HCT116 (cell line): ENCODE results near the gene TBC1D13. TPM values are rescaled to one million over a fixed set of nuclear protein-coding genes. Genes with fewer than 3 reads are reported as not detected.
A peak's percentile ranks its signal among the peaks of the same experiment; 100 is the strongest.

ENCODE experiments used
- ATAC-seq: fragments of 200-7000 bp; cut with Tn5 transposase; 2 replicates; pipeline ENCODE4 v1.9.1; 2020; ENCODE audit warnings: mild to moderate bottlenecking, moderate library complexity
- BruUV-seq: library from RNA; stranded (reverse); fragments of 400-500 nt; replicated peaks from 2 replicates; lab custom pipeline; 2021; lab: Mats Ljungman, UMichigan
- CTCF ChIA-PET: fragments of 300-600 bp; sonication (Branson Sonifier 250); formaldehyde crosslinking; loops from one replicate; lab custom pipeline; 2021; ENCODE audit warnings: antibody characterized with exemption; lab: Charles Lee
- POLR2A ChIA-PET: fragments of 300-600, 350-600 bp; sonication (Branson Sonifier 250); formaldehyde crosslinking; loops from one replicate; lab custom pipeline; 2021; ENCODE audit warnings: antibody characterized with exemption; lab: Charles Lee
- RAD21 ChIA-PET, 2 experiments: fragments of 300-600 bp; sonication (Branson Sonifier 250); formaldehyde crosslinking; loops; one replicate each; lab custom pipeline; 2023; ENCODE audit warnings: low total read pairs in 2 of 2; ENCODE audit not compliant: uncharacterized antibody in 2 of 2, unreplicated experiment in 2 of 2, low non-redundant PET in 1 of 2; lab: Charles Lee
- DNase-seq: peaks from one replicate; pipeline ENCODE4 v3.0.0-alpha.2; 2010; ENCODE audit warnings: low read depth, low spot score
- H2AFZ ChIP-seq: fragments of 200-600 bp; shearing (Covaris generic), sonication (generic); 2 replicates; pipeline ENCODE4 v1.6.1; 2017; ENCODE audit warnings: low read depth, mixed run types, mixed read lengths, antibody characterized with exemption, low read length; ENCODE audit not compliant: poor library complexity, severe bottlenecking
- H3K27ac ChIP-seq: 2 replicates; pipeline ENCODE4 v1.5.1; 2012; ENCODE audit warnings: low read depth, low read length
- H3K27me3 ChIP-seq: fragments of 200-600 bp; sonication (generic); 2 replicates; pipeline ENCODE4 v1.6.1; 2016; ENCODE audit warnings: mixed run types, low read length, mixed read lengths; ENCODE audit not compliant: insufficient read depth
- H3K36me3 ChIP-seq, 2 experiments: fragments of 200-500 bp in 1 of 2; fragments of 200-600 bp in 1 of 2; sonication (Bioruptor generic) in 1 of 2; sonication (generic) in 1 of 2; 2 replicates each; pipeline versions ENCODE4 v1.5.1 to v1.6.1; 2014 to 2016; ENCODE audit warnings: low read length in 2 of 2, inconsistent platforms in 1 of 2, mixed read lengths in 1 of 2, mixed run types in 1 of 2; ENCODE audit not compliant: insufficient read depth in 2 of 2, control insufficient read depth in 1 of 2
- H3K4me1 ChIP-seq, 2 experiments: fragments of 200-600 bp in 1 of 2; sonication (generic) in 1 of 2; 2 replicates each; pipeline versions ENCODE4 v1.5.1 to v1.6.1; 2012 to 2017; ENCODE audit warnings: low read length in 2 of 2, inconsistent platforms in 1 of 2, mild to moderate bottlenecking in 1 of 2, mixed read lengths in 1 of 2, mixed run types in 1 of 2, moderate library complexity in 1 of 2; ENCODE audit not compliant: insufficient read depth in 2 of 2, control insufficient read depth in 1 of 2
- H3K4me2 ChIP-seq: fragments of 200-600 bp; sonication (generic); 2 replicates; pipeline ENCODE4 v1.6.1; 2017; ENCODE audit warnings: mixed run types, low read length, mixed read lengths
- H3K4me3 ChIP-seq, 2 experiments: fragments of 200-600 bp in 1 of 2; sonication (generic) in 1 of 2; replicated peaks in 1 of 2; 2 replicates each; pipeline ENCODE4 v1.5.1; 2011 to 2016; ENCODE audit warnings: low read length in 2 of 2, control low read depth in 1 of 2, low read depth in 1 of 2, mild to moderate bottlenecking in 1 of 2, mixed read lengths in 1 of 2, mixed run types in 1 of 2
- H3K79me2 ChIP-seq: fragments of 200-600 bp; sonication (generic); 2 replicates; pipeline ENCODE4 v1.6.1; 2017; ENCODE audit warnings: mild to moderate bottlenecking, mixed run types, low read length, moderate library complexity, mixed read lengths; ENCODE audit not compliant: insufficient read depth
- H3K9ac ChIP-seq: fragments of 200-600 bp; sonication (generic); 2 replicates; pipeline ENCODE4 v1.6.1; 2016; ENCODE audit warnings: low read length, mixed read lengths
- H3K9me2 ChIP-seq: fragments of 200-600 bp; sonication (generic), shearing (Covaris generic); 2 replicates; pipeline ENCODE4 v1.6.1; 2017; ENCODE audit warnings: mixed run types, mild to moderate bottlenecking, moderate library complexity; ENCODE audit not compliant: insufficient read depth
- H3K9me3 ChIP-seq, 2 experiments: fragments of 200-500 bp in 1 of 2; fragments of 200-600 bp in 1 of 2; sonication (Bioruptor generic) in 1 of 2; sonication (generic) in 1 of 2; 2 replicates each; pipeline ENCODE4 v1.6.1; 2014 to 2017; ENCODE audit warnings: low read length in 2 of 2, mixed read lengths in 2 of 2, inconsistent platforms in 1 of 2, low read depth in 1 of 2, mild to moderate bottlenecking in 1 of 2, mixed run types in 1 of 2, moderate library complexity in 1 of 2; ENCODE audit not compliant: control insufficient read depth in 1 of 2, insufficient read depth in 1 of 2
- H4K20me1 ChIP-seq: fragments of 200-600 bp; sonication (generic), shearing (Covaris generic); 2 replicates; pipeline ENCODE4 v1.6.1; 2017; ENCODE audit warnings: mixed run types, mild to moderate bottlenecking, moderate library complexity; ENCODE audit not compliant: insufficient read depth
- ATF3 ChIP-seq: IDR thresholded peaks from 2 replicates; pipeline ENCODE4 v1.6.1; 2012
- CEBPB ChIP-seq: IDR thresholded peaks from 2 replicates; pipeline ENCODE4 v1.6.1; 2012; ENCODE audit warnings: low read depth
- CTCF ChIP-seq, 3 experiments: fragments of 200-600 bp in 1 of 3; sonication (generic) in 1 of 3; IDR thresholded peaks in 2 of 3; conservative IDR thresholded peaks in 1 of 3; 2 replicates each; pipeline ENCODE4 v1.5.1; 2012 to 2017; ENCODE audit warnings: low read depth in 2 of 3, low read length in 2 of 3, antibody characterized with exemption in 1 of 3, borderline replicate concordance in 1 of 3, control low read depth in 1 of 3, mild to moderate bottlenecking in 1 of 3, mixed read lengths in 1 of 3, mixed run types in 1 of 3, moderate library complexity in 1 of 3; ENCODE audit not compliant: insufficient read depth in 1 of 3
- EGR1 ChIP-seq: IDR thresholded peaks from 2 replicates; pipeline ENCODE4 v1.6.1; 2012; ENCODE audit warnings: low read depth
- ELF1 ChIP-seq: IDR thresholded peaks from 2 replicates; pipeline ENCODE4 v1.6.1; 2012; ENCODE audit warnings: low read depth, borderline replicate concordance
- EZH2 ChIP-seq: fragments of 200-600 bp; sonication (generic); IDR thresholded peaks from 2 replicates; pipeline ENCODE4 v1.6.1; 2017; ENCODE audit warnings: antibody characterized with exemption, mixed run types
- EZH2phosphoT487 ChIP-seq: fragments of 200-600 bp; IDR thresholded peaks from 2 replicates; pipeline ENCODE4 v1.6.1; 2018; ENCODE audit warnings: antibody characterized with exemption, borderline replicate concordance
- FOSL1 ChIP-seq: IDR thresholded peaks from 2 replicates; pipeline ENCODE4 v1.6.1; 2012; ENCODE audit warnings: low read depth
- POLR2A ChIP-seq: IDR thresholded peaks from 2 replicates; pipeline ENCODE4 v1.7.0; 2011; ENCODE audit warnings: borderline replicate concordance; ENCODE audit not compliant: insufficient read depth, insufficient read length; ENCODE audit errors: extremely low read depth
- POLR2AphosphoS5 ChIP-seq: IDR thresholded peaks from 2 replicates; pipeline ENCODE4 v1.6.1; 2011; ENCODE audit warnings: mild to moderate bottlenecking, low read depth, low read length, moderate library complexity
- RAD21 ChIP-seq: IDR thresholded peaks from 2 replicates; pipeline ENCODE4 v1.6.1; 2012; ENCODE audit warnings: low read depth, mild to moderate bottlenecking
- REST ChIP-seq: IDR thresholded peaks from 2 replicates; pipeline ENCODE4 v1.6.1; 2012; ENCODE audit warnings: low read depth
- SIN3A ChIP-seq: IDR thresholded peaks from 2 replicates; pipeline ENCODE4 v1.6.1; 2012; ENCODE audit warnings: low read depth
- SP1 ChIP-seq: IDR thresholded peaks from 2 replicates; pipeline ENCODE4 v1.6.1; 2012; ENCODE audit warnings: low read depth
- TCF7L2 ChIP-seq: IDR thresholded peaks from 2 replicates; pipeline ENCODE4 v1.7.0; 2011; ENCODE audit warnings: borderline replicate concordance, inconsistent platforms; ENCODE audit not compliant: insufficient read depth, insufficient read length; ENCODE audit errors: extremely low read depth
- ZBTB33 ChIP-seq: IDR thresholded peaks from 2 replicates; pipeline ENCODE4 v1.6.1; 2011; ENCODE audit warnings: mild to moderate bottlenecking, low read length, moderate library complexity; ENCODE audit not compliant: insufficient replicate concordance; ENCODE audit errors: extremely low read depth
- ZFX ChIP-seq: fragments of 450-650 bp; IDR thresholded peaks from 2 replicates; pipeline ENCODE4 v1.6.1; 2017
- ZNF274 ChIP-seq: fragments of 200-500 bp; sonication (Bioruptor generic); IDR thresholded peaks from 2 replicates; pipeline ENCODE4 v1.6.1; 2014; ENCODE audit warnings: mild to moderate bottlenecking, low read depth, low read length, inconsistent platforms
- intact Hi-C: fragments of 100-400 bp; cut with micrococcal nuclease; formaldehyde crosslinking; loops from 2 replicates; pipeline ENCODE4 v1.10.0; 2022
- total RNA-seq: library from RNA; stranded (reverse); gene quantifications from one replicate; pipeline ENCODE4 v1.2.1, GENCODE V29; 2021; ENCODE audit not compliant: unreplicated experiment

Gene TBC1D13
- total RNA-seq, 1 experiment from 2014 or later = 17.5 TPM

GRCh38 chr9:128771745-128772519, 15.1 kb upstream of the TBC1D13 start, which contains the start of gene ZER1:
Gene ZER1 (minus strand): TSS chr9:128771927. CDS start chr9:128755565, 16,362 bp downstream.
- DNase-seq = peak; percentile 64
- BruUV-seq = TSS peak; percentile 92
- peak; percentile 92 for ATAC-seq
- TF ChIP-seq REST (no peak), TCF7L2 (peak; percentile 20), POLR2AphosphoS5 (peak; percentile 81), EZH2phosphoT487 (no peak), ELF1 (no peak; the same call in 1 of the 2 replicates), RAD21 (no peak), EZH2 (no peak), SIN3A (peak; percentile 84), CEBPB (no peak), SP1 (peak; percentile 78), ATF3 (no peak), POLR2A (no peak), EGR1 (peak; percentile 79), CTCF (IDR thresholded peaks at IDR 0.05 in 2 of 3, conservative IDR thresholded peaks at IDR 0.05 in 1 of 3; ENCODE audit: borderline replicate concordance in 1 of 3, insufficient read depth in 1 of 3, low read depth in 2 of 3, low read length in 2 of 3) (no peak), ZFX (peak; percentile 53; the same call in 1 of the 2 replicates), ZBTB33 (peak; percentile 56), FOSL1 (no peak), ZNF274 (no peak)

More at GRCh38 chr9:128771745-128772519, 15.1 kb upstream of the TBC1D13 start, which contains the start of gene ZER1:
- Histone ChIP-seq H3K9me3 (peaks cover 0 to 4% of the 10 kb centered on the region in 2 experiments; a peak in 1 of 4 replicates), H3K9me2 (no peaks in the 10 kb centered on the region), H3K9ac (peak within 1 kb of the TSS; percentile 88), H3K4me3 (peak within 1 kb of the TSS; percentile 94 to 96), H3K36me3 (no peaks in the 10 kb centered on the region), H3K79me2 (no peaks in the 10 kb centered on the region), H3K27ac (peak within 1 kb of the TSS; percentile 90), H2AFZ (peak within 1 kb of the TSS; percentile 35), H3K4me1 (peaks cover 11 to 23% of the 10 kb centered on the region in 2 experiments; a peak in 3 of 4 replicates), H3K27me3 (no peaks in the 10 kb centered on the region), H3K4me2 (peak within 1 kb of the TSS; percentile 97), H4K20me1 (no peaks in the 10 kb centered on the region)
- ChIA-PET RAD21 (no interaction called here), POLR2A (interaction anchor here (2.0 kb wide), 1 partner anchor 10 kb away, joined by 4 read pairs; no protein-coding TSS in a partner anchor), CTCF (no interaction called here)
- intact Hi-C loops = loop anchor here (1.0 kb wide), 1 partner anchor 15 kb away; the partner anchor contains the start of gene TBC1D13
